Measurements from ENCODE around the gene ZNF57.
"Not testable (repeated sequence)": the region's sequence is repeated elsewhere in the genome, so short reads cannot be mapped to it uniquely, and the experiment has no call there.

ZNF57 gene

GRCh38 chr19:2952953-2953481, 52.3 kb downstream of the ZNF57 start:
- DNase-seq (ENCODE audit: low read depth, low spot score): no peak

GRCh38 chr19:2957160-2957559, 56.4 kb downstream of the ZNF57 start:
- DNase-seq (ENCODE audit: low read depth, low spot score): no peak

GRCh38 chr19:2960120-2960519, 59.4 kb downstream of the ZNF57 start:
- no peak for DNase-seq (ENCODE audit: low read depth, low spot score)

GRCh38 chr19:2962018-2962670, 61.4 kb downstream of the ZNF57 start:
- DNase-seq (ENCODE audit: low read depth, low spot score): peak; percentile 61

- no peak for DNase-seq (ENCODE audit: low read depth, low spot score)
Observed at GRCh38 chr19:2963122-2963521, 62.4 kb downstream of the ZNF57 start.

GRCh38 chr19:2963631-2964030, 62.9 kb downstream of the ZNF57 start:
- DNase-seq (ENCODE audit: low read depth, low spot score): not testable (repeated sequence)

- no peak for DNase-seq (ENCODE audit: low read depth, low spot score)
Observed at GRCh38 chr19:2964874-2965273, 64.1 kb downstream of the ZNF57 start.

- DNase-seq (ENCODE audit: low read depth, low spot score): no peak
Observed at GRCh38 chr19:2967972-2968371, 67.2 kb downstream of the ZNF57 start.

All from iPS DF 19.7 (cell line).